Non-pigmented ciliary epithelial cell (primary cell): ENCODE measurements around the gene THYN1.
"Not testable (repeated sequence)": the region's sequence is repeated elsewhere in the genome, so short reads cannot be mapped to it uniquely, and the experiment has no call there.

Experiments used
- DNase-seq: peaks from one replicate; pipeline ENCODE4 v3.0.0-alpha.2; 2010; ENCODE audit warnings: low read depth

The THYN1 gene

DNA sequence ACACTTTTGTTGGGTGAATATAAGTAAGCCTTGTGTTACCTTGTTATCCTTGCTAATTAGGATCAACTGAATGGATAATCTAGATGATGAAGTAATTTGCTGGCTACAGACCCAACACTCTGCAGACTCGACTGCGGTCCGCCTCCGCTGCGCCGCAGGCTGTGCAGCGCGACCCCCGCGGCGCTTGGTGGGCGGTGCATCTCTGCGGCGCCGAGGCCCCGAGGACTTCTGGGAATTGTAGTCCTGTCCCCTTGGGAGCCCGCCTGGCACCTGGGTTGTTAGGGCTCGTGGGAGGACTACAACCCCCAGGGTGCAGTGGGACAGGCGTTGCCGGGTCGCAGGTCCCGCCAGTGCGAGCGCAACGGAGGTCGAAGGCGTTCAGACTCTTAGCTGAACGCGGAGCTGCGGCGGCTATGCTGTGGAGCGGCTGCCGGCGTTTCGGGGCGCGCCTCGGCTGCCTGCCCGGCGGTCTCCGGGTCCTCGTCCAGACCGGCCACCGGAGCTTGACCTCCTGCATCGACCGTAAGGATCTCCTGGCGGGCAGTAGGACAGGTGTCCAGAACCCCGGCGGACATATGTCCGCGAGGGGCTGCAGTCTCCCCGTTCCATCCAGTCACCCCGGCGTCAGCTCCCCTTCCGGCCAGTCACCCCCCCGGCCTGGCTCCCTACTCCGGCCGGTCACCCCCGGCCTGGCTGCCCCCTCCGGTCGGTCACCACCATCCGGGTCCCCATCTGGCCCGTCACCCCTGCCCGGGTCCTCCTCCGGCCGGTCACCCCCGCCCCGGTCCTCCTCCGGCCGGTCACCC lies at the start of gene THYN1, which contains the start of gene ACAD8:
Gene THYN1, minus strand, starts transcription at position 165 of the 806 bp plus-strand sequence. CDS start 470 bp downstream, outside the sequence.
Gene ACAD8, plus strand, starts transcription at position 381 of the 806 bp plus-strand sequence. Its CDS starts 33 bp downstream, at position 414.
- DNase-seq = peak; percentile 88

- DNase-seq = no peak
Measured at GRCh38 chr11:134294664-134295063, 41.5 kb upstream of the THYN1 start.

- no peak for DNase-seq
Measured at GRCh38 chr11:134293119-134294113, 40.3 kb upstream of the THYN1 start.

GRCh38 chr11:134292661-134293060 lies 39.5 kb upstream of the THYN1 start:
- DNase-seq = no peak

- no peak for DNase-seq
Measured at GRCh38 chr11:134291196-134291595, 38.0 kb upstream of the THYN1 start.

GRCh38 chr11:134290646-134291045 lies 37.5 kb upstream of the THYN1 start:
- no peak for DNase-seq

- no peak for DNase-seq
Measured at GRCh38 chr11:134289789-134290188, 36.6 kb upstream of the THYN1 start.

DNA sequence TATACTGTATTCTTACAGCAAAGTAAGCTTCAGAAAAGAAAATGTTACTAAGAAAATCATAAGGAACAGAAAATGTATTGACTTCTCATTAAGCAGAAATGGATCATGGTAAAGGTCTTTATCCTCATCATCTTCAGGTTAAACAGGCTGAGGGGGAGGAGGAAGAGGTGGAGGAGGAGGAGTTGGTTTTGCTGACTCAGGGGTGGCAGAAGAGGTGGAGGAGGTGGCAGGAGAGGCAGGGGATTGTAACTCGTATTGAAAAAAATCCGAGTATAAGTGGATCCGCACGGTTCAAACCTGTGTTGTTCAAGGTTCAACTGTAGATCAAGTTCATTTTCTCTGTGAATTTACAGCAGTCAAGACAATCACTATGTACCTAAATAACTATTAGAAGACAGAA lies 36.0 kb upstream of the THYN1 start:
- DNase-seq = no peak

- DNase-seq = no peak
Measured at GRCh38 chr11:134288486-134288885, 35.3 kb upstream of the THYN1 start.

DNA sequence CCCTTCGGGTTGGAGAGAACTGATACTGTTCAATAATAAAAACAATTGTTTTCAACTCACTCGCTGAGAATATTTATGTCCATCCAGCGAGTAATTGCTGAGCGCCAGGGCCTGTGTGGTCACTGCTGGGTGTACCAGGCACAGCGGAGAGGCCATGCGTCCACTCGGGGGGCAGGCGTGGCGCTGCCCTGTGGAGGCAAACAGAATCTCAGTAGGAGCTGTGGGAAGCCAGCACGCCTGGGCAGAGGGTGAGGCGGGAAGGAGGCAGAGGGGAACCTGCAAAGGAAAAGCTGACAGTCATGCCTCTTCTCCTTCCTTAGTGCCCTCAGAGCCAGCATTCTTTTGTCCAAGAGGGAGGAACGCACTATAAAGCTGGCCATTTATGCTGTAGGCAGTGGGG lies 34.4 kb upstream of the THYN1 start:
- DNase-seq = no peak

GRCh38 chr11:134284349-134284748 lies 31.2 kb upstream of the THYN1 start:
- not testable (repeated sequence) for DNase-seq

- DNase-seq = no peak
Measured at GRCh38 chr11:134283461-134284230, 30.5 kb upstream of the THYN1 start.

GRCh38 chr11:134282121-134283045 lies 29.2 kb upstream of the THYN1 start:
- DNase-seq = no peak

GRCh38 chr11:134281635-134282034 lies 28.5 kb upstream of the THYN1 start:
- not testable (repeated sequence) for DNase-seq

GRCh38 chr11:134278356-134278755 lies 25.2 kb upstream of the THYN1 start:
- DNase-seq = no peak

GRCh38 chr11:134277183-134278001 lies 24.2 kb upstream of the THYN1 start:
- no peak for DNase-seq

- no peak for DNase-seq
Measured at GRCh38 chr11:134276396-134277182, 23.4 kb upstream of the THYN1 start.

GRCh38 chr11:134275534-134276395 lies 22.6 kb upstream of the THYN1 start, which contains the start of gene GLB1L3:
TSS of gene GLB1L3 (plus strand) at chr11:134276379. CDS start at chr11:134276741, 362 bp downstream.
- DNase-seq = no peak
